HepG2 (cell line): Measurements from ENCODE around the gene GIN1. TPM values are rescaled to one million over a fixed set of nuclear protein-coding genes. Genes with fewer than 3 reads are reported as not detected.
"Not testable (repeated sequence)": the region's sequence is repeated elsewhere in the genome, so short reads cannot be mapped to it uniquely, and the experiment has no call there.

Source experiments
- ATAC-seq: fragments of 200-7000 bp; cut with Tn5 transposase; 3 replicates; pipeline ENCODE4 v1.9.1; 2020; ENCODE audit warnings: mild to moderate bottlenecking, moderate library complexity
- BruUV-seq: library from RNA; stranded (reverse); fragments of 400-500 nt; replicated peaks from 2 replicates; lab custom pipeline; 2021; lab: Mats Ljungman, UMichigan
- CTCF ChIA-PET: fragments of 300-600 bp; formaldehyde crosslinking; extraction: SDS; loops from one replicate; lab custom pipeline; 2021; ENCODE audit warnings: low total read pairs, inconsistent platforms, low intra/inter-chr PET ratio; lab: Yijun Ruan, JAX
- POLR2A ChIA-PET: fragments of 350-600 bp; sonication (Branson Sonifier 250); formaldehyde crosslinking; loops from one replicate; lab custom pipeline; 2020; ENCODE audit warnings: antibody characterized with exemption, inconsistent platforms; lab: Yijun Ruan, JAX
- DNase-seq: peaks from one replicate; pipeline ENCODE4 v3.0.0-alpha.2; 2015; ENCODE audit warnings: low spot score
- FAIRE-seq: peaks from 3 replicates; lab custom pipeline; 2011; peaks lifted over from hg19 to GRCh38; lab: Jason Lieb, UNC
- H2AFZ ChIP-seq: one replicate; pipeline ENCODE4 v1.6.1; 2011; ENCODE audit warnings: low read length, inconsistent platforms
- H3K27ac ChIP-seq: fragments of 300-600 bp; 3 replicates; pipeline ENCODE4 v1.8.0; 2011; ENCODE audit warnings: mixed run types, mild to moderate bottlenecking, mixed read lengths, low read length, inconsistent platforms; ENCODE audit not compliant: insufficient read depth; ENCODE audit errors: extremely low read length
- H3K27me3 ChIP-seq, 2 experiments: fragments of 200-600 bp in 1 of 2; 2 replicates in 1 of 2; 3 replicates in 1 of 2; pipeline versions ENCODE4 v1.6.0 to v1.8.0; 2011; ENCODE audit warnings: low read length in 2 of 2, mild to moderate bottlenecking in 2 of 2, moderate library complexity in 2 of 2, inconsistent platforms in 1 of 2; ENCODE audit not compliant: insufficient read depth in 2 of 2, control insufficient read depth in 1 of 2
- H3K36me3 ChIP-seq, 2 experiments: fragments of 200-600 bp in 1 of 2; replicated peaks in 1 of 2; 2 replicates in 1 of 2; 3 replicates in 1 of 2; pipeline versions ENCODE4 v1.5.1 to v1.8.0; 2011; ENCODE audit warnings: low read length in 2 of 2, inconsistent platforms in 1 of 2; ENCODE audit not compliant: insufficient read depth in 2 of 2, control insufficient read depth in 1 of 2
- H3K4me1 ChIP-seq: 2 replicates; pipeline ENCODE4 v1.5.1; 2012; ENCODE audit warnings: low read length, inconsistent platforms; ENCODE audit not compliant: insufficient read depth
- H3K4me2 ChIP-seq: 2 replicates; pipeline ENCODE4 v1.6.0; 2011; ENCODE audit warnings: low read depth, low read length, inconsistent platforms
- H3K4me3 ChIP-seq, 3 experiments: fragments of 200-600 bp in 1 of 3; sonication (generic), shearing (Covaris generic) in 1 of 3; replicated peaks in 1 of 3; 2 replicates each; pipeline ENCODE4 v1.5.1; 2011 to 2016; ENCODE audit warnings: low read length in 3 of 3, inconsistent platforms in 2 of 3, low read depth in 2 of 3, mild to moderate bottlenecking in 2 of 3, control low read depth in 1 of 3, mixed read lengths in 1 of 3; ENCODE audit not compliant: insufficient read depth in 1 of 3
- H3K79me2 ChIP-seq: one replicate; pipeline ENCODE4 v1.6.1; 2011; ENCODE audit warnings: low read length, inconsistent platforms; ENCODE audit not compliant: insufficient read depth
- H3K9ac ChIP-seq: 2 replicates; pipeline ENCODE4 v1.6.0; 2011; ENCODE audit warnings: mild to moderate bottlenecking, low read depth, low read length, inconsistent platforms; ENCODE audit not compliant: insufficient read depth
- H3K9me3 ChIP-seq: 2 replicates; pipeline ENCODE4 v1.5.1; 2012; ENCODE audit warnings: mild to moderate bottlenecking, low read length
- H4K20me1 ChIP-seq: 2 replicates; pipeline ENCODE4 v1.6.0; 2011; ENCODE audit warnings: inconsistent platforms, mild to moderate bottlenecking, low read length, moderate library complexity; ENCODE audit not compliant: insufficient read depth
- IKZF4 ChIP-seq: sonication (generic); formaldehyde crosslinking; IDR thresholded peaks from 2 replicates; pipeline ENCODE4 v1.5.1; 2020; ENCODE audit warnings: borderline replicate concordance, mild to moderate bottlenecking, low read depth, missing genetic modification reagents; ENCODE audit errors: not compliant biosample characterization
- NCOA1 ChIP-seq: sonication (generic); formaldehyde crosslinking; IDR thresholded peaks from 2 replicates; pipeline ENCODE4 v1.9.0; 2021; ENCODE audit warnings: missing genetic modification reagents
- ZNF83 ChIP-seq: sonication (generic); formaldehyde crosslinking; IDR thresholded peaks from 2 replicates; pipeline ENCODE4 v1.4.0; 2020; ENCODE audit warnings: missing genetic modification reagents, mild to moderate bottlenecking, borderline replicate concordance
- WGBS: methylation state at CpG from one replicate; pipeline ENCODE4 v1.1.6; 2017; ENCODE audit warnings: low lambda C conversion rate; 5-methylcytosine and 5-hydroxymethylcytosine counted together
- in situ Hi-C: cut with HindIII; loops from 2 replicates; pipeline ENCODE4 v1.10.0; 2017; ENCODE audit warnings: low pct_unique_long_range_greater_than_20kb; ENCODE audit not compliant: extremely low pct_ligation_motif_present
- intact Hi-C: fragments of 100-400 bp; cut with micrococcal nuclease; formaldehyde crosslinking; loops from one replicate; pipeline ENCODE4 v1.10.0; 2022; ENCODE audit not compliant: unreplicated experiment
- polyA plus RNA-seq, 8 experiments: library from polyadenylated mRNA; depleted of rRNA in 3 of 8; stranded (reverse) in 7 of 8; unstranded in 1 of 8; fragments of >200 nt; fragmentation: Illumina TruSeq in 4 of 8; extraction: Trizol in 4 of 8; gene quantifications; 2 replicates each; pipeline versions ENCODE4 v1.2.1 to v1.2.3, GENCODE V29; 2011 to 2016; ENCODE audit warnings: low read depth in 4 of 8, missing spikeins in 1 of 8, mixed read lengths in 1 of 8; ENCODE audit not compliant: insufficient read depth in 1 of 8
- total RNA-seq, 5 experiments: library from RNA; depleted of rRNA; stranded (reverse); fragments of >200 nt; fragmentation: Illumina TruSeq; extraction: Trizol; gene quantifications; 2 replicates each; pipeline ENCODE4 v1.2.3, GENCODE V29; 2016; ENCODE audit warnings: low read depth in 1 of 5
- TF ChIP-seq, protein P1 (sequence below): sonication (generic); formaldehyde crosslinking; IDR thresholded peaks from 2 replicates; pipeline ENCODE4 v1.5.1; 2020; ENCODE audit warnings: mild to moderate bottlenecking, moderate library complexity, missing genetic modification reagents
- TF ChIP-seq, protein P2 (sequence below): sonication (generic); formaldehyde crosslinking; IDR thresholded peaks from 2 replicates; pipeline ENCODE4 v1.4.0; 2020; ENCODE audit warnings: missing genetic modification reagents

GIN1 gene
- total and polyA plus RNA-seq, 2 of the 13 experiments (the other 11 are each of a cell fraction or from before 2014, with no cell fraction given): 1.7 to 7.7 TPM

DNA sequence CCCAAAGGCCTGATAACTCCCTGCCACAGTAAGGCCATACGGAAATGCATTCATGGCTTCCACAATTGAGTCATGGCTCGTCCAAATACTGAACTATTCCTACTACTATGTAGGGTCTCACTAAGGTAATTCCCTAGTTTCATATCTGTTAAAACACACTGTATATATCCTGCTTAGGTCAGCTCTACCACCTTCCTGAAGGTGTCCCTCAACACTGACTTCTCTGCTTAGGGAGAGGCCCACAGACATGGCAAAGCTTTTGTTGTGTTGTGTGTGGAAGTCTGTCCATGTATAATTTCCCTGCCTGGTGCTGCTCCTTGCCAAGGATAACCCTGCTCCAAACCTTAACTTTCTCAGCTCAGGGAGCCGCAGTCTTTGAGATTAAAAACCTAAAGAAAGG is 60.4 kb downstream of the GIN1 start (continued):
- TF ChIP-seq, protein P1, sequence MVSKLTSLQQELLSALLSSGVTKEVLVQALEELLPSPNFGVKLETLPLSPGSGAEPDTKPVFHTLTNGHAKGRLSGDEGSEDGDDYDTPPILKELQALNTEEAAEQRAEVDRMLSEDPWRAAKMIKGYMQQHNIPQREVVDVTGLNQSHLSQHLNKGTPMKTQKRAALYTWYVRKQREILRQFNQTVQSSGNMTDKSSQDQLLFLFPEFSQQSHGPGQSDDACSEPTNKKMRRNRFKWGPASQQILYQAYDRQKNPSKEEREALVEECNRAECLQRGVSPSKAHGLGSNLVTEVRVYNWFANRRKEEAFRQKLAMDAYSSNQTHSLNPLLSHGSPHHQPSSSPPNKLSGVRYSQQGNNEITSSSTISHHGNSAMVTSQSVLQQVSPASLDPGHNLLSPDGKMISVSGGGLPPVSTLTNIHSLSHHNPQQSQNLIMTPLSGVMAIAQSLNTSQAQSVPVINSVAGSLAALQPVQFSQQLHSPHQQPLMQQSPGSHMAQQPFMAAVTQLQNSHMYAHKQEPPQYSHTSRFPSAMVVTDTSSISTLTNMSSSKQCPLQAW (CRISPR knock-in tag): no peak
- no peak for TF ChIP-seq ZNF83 (CRISPR knock-in tag)
- TF ChIP-seq, all 625 proteins: peak for 0

DNA sequence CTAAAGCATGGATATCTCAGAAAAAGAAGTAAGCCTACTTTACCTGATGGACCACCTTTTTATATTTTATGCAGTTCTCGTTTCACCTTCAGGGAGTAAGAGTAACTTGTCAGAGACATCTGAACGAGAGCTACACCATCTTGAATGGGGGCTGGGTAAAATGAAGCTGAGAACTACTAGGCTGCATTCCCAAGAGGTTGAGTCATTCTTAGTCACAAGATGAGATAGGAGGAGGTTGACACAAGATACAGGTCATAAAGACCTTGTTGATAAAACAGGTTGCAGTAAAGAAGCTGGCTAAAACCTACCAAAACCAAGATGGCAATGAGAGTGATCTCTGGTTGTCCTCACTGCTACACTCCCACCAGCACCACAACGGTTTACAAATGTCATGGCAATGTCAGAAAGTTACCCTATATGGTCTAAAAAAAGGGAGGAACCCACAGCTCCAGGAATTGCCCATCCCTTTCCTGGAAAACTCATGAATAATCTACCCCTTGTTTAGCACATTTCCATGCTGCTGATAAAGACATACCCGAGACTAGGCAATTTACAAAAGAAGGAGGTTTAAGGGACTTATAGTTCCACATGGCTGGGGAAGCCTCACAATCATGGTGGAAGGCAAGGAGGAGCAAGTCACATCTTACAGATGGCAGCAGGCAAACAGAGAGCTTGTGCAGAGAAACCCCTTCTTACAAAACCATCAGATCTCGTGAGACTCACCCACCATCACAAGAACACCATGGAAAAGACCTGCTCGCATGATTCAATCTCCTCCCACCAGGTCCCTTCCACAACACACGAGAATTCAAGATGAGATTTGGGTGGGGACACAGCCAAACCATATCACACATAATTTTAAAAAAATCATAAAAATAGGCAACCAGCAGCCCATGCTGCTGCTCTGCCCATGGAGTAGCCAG is 62.5 kb downstream of the GIN1 start:
- no peaks in the 10 kb centered on the region for H3K79me2 ChIP-seq
- H3K4me3 ChIP-seq: no peak overlapping the region
- ATAC-seq: no peak
- H3K9ac ChIP-seq: no peak overlapping the region
- no peak for FAIRE-seq
- H3K9me3 ChIP-seq: no peaks in the 10 kb centered on the region
- no peak for DNase-seq
- no peak overlapping the region for H3K4me2 ChIP-seq
- TF ChIP-seq, protein P2, sequence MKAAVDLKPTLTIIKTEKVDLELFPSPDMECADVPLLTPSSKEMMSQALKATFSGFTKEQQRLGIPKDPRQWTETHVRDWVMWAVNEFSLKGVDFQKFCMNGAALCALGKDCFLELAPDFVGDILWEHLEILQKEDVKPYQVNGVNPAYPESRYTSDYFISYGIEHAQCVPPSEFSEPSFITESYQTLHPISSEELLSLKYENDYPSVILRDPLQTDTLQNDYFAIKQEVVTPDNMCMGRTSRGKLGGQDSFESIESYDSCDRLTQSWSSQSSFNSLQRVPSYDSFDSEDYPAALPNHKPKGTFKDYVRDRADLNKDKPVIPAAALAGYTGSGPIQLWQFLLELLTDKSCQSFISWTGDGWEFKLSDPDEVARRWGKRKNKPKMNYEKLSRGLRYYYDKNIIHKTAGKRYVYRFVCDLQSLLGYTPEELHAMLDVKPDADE (CRISPR knock-in tag): no peak
- no peak for TF ChIP-seq NCOA1 (CRISPR knock-in tag)
- TF ChIP-seq IKZF4 (CRISPR knock-in tag): no peak
- intact Hi-C loops (no loop called here), in situ Hi-C loops (no loop called here)
- no peaks in the 10 kb centered on the region for H4K20me1 ChIP-seq
- WGBS: 4% methylated on average over 7 of the region's 7 CpGs
- ChIA-PET CTCF (no interaction called here), POLR2A (no interaction called here)
- H3K27me3 ChIP-seq: no peaks in the 10 kb centered on the region; a peak in 1 of 5 replicates
- H2AFZ ChIP-seq: no peak overlapping the region
- H3K27ac ChIP-seq: no peak overlapping the region
- no TSS peak for BruUV-seq
- H3K4me1 ChIP-seq: no peaks in the 10 kb centered on the region
- H3K36me3 ChIP-seq: no peaks in the 10 kb centered on the region

DNA sequence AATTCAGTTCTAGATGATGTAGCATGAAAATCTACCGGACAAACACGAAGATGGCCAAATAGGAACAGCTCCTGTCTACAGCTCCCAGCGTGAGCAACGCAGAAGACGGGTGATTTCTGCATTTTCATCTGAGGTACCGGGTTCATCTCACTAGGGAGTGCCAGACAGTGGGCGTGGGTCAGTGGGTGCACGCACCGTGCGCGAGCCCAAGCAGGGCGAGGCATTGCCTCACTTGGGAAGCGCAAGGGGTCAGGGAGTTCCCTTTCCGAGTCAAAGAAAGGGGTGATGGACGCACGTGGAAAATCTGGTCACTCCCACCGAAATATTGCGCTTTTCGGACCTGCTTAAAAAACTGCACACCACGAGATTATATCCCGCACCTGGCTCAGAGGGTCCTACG is 73.2 kb downstream of the GIN1 start:
- H3K36me3 ChIP-seq, H3K79me2 ChIP-seq, DNase-seq, H3K4me1 ChIP-seq, POLR2A ChIA-PET, H3K27me3 ChIP-seq, CTCF ChIA-PET, ATAC-seq, H4K20me1 ChIP-seq, H3K4me3 ChIP-seq, H3K9ac ChIP-seq, H3K4me2 ChIP-seq, FAIRE-seq, H3K27ac ChIP-seq, BruUV-seq, H2AFZ ChIP-seq, H3K9me3 ChIP-seq: not testable (repeated sequence)
- 79% methylated on average over 22 of the region's 22 CpGs for WGBS
- intact Hi-C loops: loop anchor here (1.0 kb wide), 1 partner anchor 10 kb away; no protein-coding TSS in a partner anchor
- in situ Hi-C loops: loop anchor here (10.0 kb wide), 1 partner anchor 462 kb away; no protein-coding TSS in a partner anchor
